ENCODE measurements around the gene OR4D2.

Gene OR4D2

GRCh38 chr17:58176200-58176599 lies 9.4 kb downstream of the OR4D2 start:
- no peak for DNase-seq

DNA sequence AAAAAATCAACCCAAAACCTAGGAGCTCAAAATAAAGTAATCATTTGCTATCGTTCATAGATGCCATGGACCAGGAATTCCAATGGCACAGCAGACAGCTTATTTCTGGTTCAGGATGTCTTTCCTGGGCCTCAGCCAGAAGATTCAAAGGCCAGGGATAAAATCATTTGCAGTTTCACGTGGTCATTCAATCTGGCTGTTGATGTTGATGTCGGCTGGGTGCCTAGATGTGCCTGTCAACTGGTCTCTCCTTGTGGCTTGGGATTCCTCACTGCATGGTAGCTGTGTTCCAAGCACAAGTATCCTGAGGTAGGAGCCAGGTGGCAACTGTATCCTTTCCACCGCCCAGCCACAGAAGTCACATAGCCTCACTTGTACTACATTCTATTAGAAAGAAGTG lies 15.0 kb downstream of the OR4D2 start:
- DNase-seq = no peak

- no peak for DNase-seq
Measured at GRCh38 chr17:58183514-58183913, 16.7 kb downstream of the OR4D2 start.

DNA sequence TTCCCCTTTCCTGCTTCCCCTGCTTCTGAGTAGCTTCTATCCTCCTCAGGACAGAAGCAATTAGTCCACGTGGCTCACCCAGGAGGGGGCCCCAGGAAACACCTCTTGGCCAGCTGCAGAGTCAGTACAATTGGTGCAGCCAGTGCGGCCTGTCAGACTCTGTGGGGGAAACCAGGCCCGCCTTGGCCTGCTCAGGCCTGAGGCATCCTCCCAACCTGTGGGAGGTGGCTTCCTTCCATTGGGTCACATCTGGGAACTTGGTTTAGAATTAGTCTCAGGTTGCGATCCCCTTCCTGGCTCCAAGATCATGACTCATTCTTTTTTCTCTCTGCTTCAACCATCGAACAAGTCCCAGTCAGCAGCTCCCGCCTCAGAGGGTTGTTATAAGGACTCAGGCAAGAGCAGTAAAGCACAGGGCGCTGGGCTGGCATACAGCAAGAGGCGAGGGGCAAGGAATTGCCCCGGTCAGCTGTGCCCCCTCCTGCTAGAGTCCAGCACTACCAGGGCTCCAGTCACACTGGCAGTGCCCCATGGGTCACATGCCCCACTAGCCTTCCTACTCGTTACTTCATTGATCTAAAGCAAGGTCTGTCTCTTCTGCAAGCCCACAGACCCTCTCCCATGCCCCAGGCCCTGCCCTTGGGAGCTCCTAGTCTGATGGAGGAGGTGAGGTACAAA lies 17.7 kb downstream of the OR4D2 start:
- no peak for DNase-seq

- DNase-seq = no peak
Measured at GRCh38 chr17:58184986-58185761, 18.4 kb downstream of the OR4D2 start.

GRCh38 chr17:58186591-58186990 lies 19.8 kb downstream of the OR4D2 start:
- DNase-seq = no peak

- DNase-seq = no peak
Measured at GRCh38 chr17:58187063-58187462, 20.3 kb downstream of the OR4D2 start.

- no peak for DNase-seq
Measured at GRCh38 chr17:58187675-58188074, 20.9 kb downstream of the OR4D2 start.

GRCh38 chr17:58189436-58190146 lies 22.8 kb downstream of the OR4D2 start:
- DNase-seq = peak; percentile 69

- DNase-seq = no peak
Measured at GRCh38 chr17:58191241-58191896, 24.6 kb downstream of the OR4D2 start.

- DNase-seq = no peak
Measured at GRCh38 chr17:58192612-58193011, 25.8 kb downstream of the OR4D2 start, which contains the start of gene EPX. Gene EPX, plus strand, starts transcription at chr17:58192726. Its CDS starts 121 bp downstream, at chr17:58192847.

DNA sequence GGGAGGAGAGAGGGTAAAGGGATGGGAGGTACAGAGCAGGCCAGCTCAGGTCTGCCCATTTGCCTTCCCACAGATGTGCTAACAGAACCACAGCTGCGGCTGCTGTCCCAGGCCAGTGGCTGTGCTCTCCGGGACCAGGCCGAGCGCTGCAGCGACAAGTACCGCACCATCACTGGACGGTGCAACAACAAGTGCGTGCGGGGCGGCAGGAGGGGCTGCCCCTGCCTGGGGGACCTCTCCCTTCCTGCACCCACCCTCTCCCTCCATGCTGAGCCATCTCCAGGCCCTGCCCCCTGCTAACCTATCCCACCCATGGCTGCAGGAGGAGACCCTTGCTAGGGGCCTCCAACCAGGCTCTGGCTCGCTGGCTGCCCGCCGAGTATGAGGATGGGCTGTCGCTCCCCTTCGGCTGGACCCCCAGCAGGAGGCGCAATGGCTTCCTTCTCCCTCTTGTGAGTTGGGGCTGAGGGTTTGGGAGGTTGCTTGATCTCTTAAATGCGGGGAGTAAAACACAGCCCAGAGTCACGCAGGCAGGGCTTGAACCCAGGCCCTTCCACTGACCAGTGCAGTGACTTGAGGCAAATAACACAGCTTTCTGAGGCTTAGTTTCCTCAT lies 27.0 kb downstream of the OR4D2 start:
- no peak for DNase-seq

GRCh38 chr17:58195518-58196123 lies 28.8 kb downstream of the OR4D2 start:
- no peak for DNase-seq

DNA sequence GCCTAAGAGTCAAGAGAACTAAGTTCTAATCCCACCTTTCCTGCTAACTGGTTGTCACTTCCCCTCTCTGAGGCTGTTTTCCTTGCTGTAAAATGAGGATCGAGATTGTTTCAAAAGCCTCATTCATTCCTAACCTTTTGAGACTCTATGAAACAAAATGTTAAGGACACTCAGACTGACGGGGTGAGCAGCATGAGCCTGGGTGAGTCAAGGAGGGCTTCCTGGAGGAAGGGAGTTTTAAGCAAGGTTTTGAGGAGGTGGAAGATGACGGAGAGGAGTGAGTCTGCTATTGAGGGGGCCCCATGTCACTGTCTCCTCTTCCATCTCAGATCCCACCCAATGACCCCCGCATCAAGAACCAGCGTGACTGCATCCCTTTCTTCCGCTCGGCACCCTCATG lies 29.8 kb downstream of the OR4D2 start:
- DNase-seq = no peak

GRCh38 chr17:58200024-58200633 lies 33.3 kb downstream of the OR4D2 start:
- no peak for DNase-seq

DNA sequence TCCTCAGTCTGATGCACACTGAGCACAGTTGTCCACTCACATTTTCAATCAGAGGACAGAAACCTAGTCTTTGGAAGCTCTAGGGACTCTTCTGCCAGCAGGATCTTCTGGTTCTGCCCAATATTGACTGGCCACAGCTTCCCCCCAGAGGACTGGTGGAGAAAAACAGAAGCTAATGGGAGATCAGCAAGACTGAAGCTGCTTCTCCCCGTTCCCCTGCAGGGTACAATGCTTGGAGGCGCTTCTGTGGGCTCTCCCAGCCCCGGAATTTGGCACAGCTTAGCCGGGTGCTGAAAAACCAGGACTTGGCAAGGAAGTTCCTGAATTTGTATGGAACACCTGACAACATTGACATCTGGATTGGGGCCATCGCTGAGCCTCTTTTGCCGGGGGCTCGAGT lies 36.1 kb downstream of the OR4D2 start:
- DNase-seq = no peak

GRCh38 chr17:58204796-58205195 lies 38.0 kb downstream of the OR4D2 start:
- DNase-seq = no peak

DNA sequence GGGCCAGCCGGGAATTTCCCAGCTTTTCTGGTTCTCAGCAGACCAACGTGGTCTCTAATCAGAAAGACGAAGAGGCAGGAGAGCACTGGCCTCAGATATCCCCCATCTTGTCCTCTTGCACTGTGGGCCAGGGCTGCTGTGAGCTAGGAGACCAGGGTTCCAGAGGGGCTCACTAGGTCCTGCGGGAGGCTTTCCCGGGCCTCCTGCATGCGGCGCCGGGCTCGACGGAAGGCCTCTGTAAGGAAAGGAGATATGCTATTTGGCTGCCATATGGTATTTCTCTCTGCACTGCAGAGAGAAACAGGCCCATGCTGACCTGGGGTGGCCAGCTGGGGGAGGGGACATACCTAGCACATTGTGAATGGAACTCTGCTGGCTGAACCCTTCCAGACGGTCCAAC lies 39.2 kb downstream of the OR4D2 start:
- no peak for DNase-seq

DNA sequence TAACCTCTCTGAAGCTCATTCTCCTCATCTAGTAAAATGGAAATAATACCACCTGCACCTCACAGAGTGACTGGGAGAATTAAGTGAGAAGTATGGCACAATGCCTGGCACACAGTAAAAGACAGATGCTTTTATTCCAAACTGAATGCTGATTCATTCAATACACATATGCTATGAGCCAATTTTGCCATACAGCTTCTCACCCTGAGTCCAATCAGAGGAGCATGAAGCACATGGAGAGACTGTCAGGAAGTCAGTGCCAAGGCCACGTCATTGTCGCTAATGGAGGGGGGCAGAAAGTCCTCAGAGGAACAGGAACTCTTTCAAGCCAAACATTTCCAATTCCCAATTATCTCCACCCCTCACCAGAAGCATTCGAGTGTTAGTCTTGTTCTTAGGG lies 40.7 kb downstream of the OR4D2 start:
- no peak for DNase-seq

DNA sequence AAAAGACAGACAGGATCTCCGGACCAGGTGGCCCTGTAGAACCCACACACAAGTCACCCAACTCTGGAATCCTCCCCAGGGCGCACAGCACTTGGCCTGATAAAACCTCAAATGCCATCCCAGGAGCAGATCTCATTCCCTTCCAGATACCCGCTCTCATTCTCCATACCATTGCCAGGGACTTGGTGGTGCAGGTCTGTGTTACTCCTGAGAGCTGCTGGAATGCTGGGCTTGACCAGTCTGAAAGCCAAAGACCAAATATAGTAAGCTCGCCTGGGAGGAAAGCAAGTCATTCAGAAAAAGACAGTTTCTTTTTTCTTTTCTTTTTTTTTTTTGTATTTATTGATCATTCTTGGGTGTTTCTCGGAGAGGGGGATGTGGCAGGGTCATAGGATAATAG lies 41.6 kb downstream of the OR4D2 start:
- DNase-seq = no peak

- no peak for DNase-seq
Measured at GRCh38 chr17:58210922-58211321, 44.1 kb downstream of the OR4D2 start.

DNA sequence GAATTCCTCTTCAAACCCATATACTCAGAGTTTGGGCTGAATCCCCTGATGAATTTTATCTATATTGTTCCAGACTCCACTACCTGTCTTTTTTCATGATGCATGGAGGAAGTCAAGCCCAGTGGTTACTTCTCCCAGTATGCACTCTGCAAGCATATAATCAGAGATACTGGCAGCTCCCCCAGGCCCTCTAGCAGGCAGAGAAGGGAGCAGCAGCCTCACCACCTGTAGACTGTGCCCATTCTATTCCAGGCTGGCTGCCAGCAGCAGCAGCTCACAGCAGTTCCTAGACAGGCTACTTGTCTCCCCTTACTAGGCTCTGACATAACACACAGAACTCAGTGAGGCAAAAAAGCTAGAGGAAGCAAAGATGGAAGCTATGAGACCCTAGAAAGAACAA lies 48.9 kb downstream of the OR4D2 start:
- no peak for DNase-seq

Data from DMS79 treated with DMSO at 0.1 percent for 48 hours (cell line).